ENCODE data around the gene NEK7.

NEK7 gene

GRCh38 chr1:198118134-198118533, 38.7 kb upstream of the NEK7 start:
- Histone ChIP-seq H2BK120ac (ENCODE audit: low read depth, low read length) (no peak overlapping the region), H4K91ac (ENCODE audit: low read length) (no peak overlapping the region), H3K23ac (ENCODE audit: low read length in 2 of 2) (no peak overlapping the region), H3K4me2 (ENCODE audit: low read length, poor library complexity, severe bottlenecking) (no peak overlapping the region), H2AK5ac (ENCODE audit: low read length, severe bottlenecking) (no peak overlapping the region), H2AFZ (ENCODE audit: low read depth, low read length) (no peak overlapping the region), H2BK15ac (ENCODE audit: low read depth, poor library complexity, severe bottlenecking) (no peak overlapping the region), H3K4me3 (ENCODE audit: insufficient read depth in 1 of 2, low read depth in 1 of 2, low read length in 2 of 2) (peak overlapping the region in 1 of 2 experiments; percentile 12), H3K27me3 (ENCODE audit: control insufficient read depth in 1 of 2, insufficient read depth in 1 of 2, low read length in 2 of 2) (no peaks in the 10 kb centered on the region), H3K27ac (ENCODE audit: low read length, poor library complexity, severe bottlenecking) (no peak overlapping the region), H3K4ac (ENCODE audit: low read depth in 1 of 2, low read length in 2 of 2) (no peak overlapping the region), H3K14ac (ENCODE audit: low read length in 2 of 2) (no peak overlapping the region), H3K9me3 (ENCODE audit: control insufficient read depth, low read length) (no peaks in the 10 kb centered on the region), H3K79me1 (replicated peaks; ENCODE audit: low read length, poor library complexity, severe bottlenecking) (no peaks in the 10 kb centered on the region), H3K18ac (ENCODE audit: low read depth in 1 of 2, low read length in 2 of 2) (no peak overlapping the region), H4K8ac (ENCODE audit: low read length) (no peak overlapping the region), H3K36me3 (ENCODE audit: control insufficient read depth in 1 of 2, insufficient read depth in 2 of 2, low read depth in 1 of 2, low read length in 2 of 2) (no peaks in the 10 kb centered on the region), H3K9ac (ENCODE audit: low read length) (peak overlapping the region; percentile 63), H2BK12ac (ENCODE audit: low read length in 2 of 2) (no peak overlapping the region), H3K4me1 (ENCODE audit: control insufficient read depth, insufficient read depth, low read depth, low read length) (peaks cover 5% of the 10 kb centered on the region), H2BK5ac (ENCODE audit: low read depth, low read length, poor library complexity, severe bottlenecking) (no peak overlapping the region)
- DNase-seq, result peak; percentile 59
- WGBS, result 64% methylated on average over 2 of the region's 2 CpGs

DNA sequence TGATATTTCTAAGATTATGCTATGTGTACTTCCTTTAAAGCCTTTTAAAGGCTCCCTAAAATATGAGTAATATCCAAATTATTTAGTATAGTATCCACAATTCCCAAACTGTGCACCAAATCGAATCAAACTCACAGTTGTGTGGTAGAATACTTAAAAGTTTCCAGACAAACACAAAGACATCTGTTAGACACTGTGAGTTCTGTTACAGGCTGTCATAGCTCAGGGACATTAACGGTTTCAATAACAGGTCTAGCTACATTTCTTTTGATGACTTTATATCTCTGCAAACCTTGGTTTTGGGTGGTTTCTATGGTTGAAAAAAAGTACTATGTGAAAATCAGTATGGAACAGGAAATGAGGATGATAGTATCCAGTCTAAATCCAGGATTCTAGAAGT, 36.9 kb upstream of the NEK7 start:
- H3K14ac ChIP-seq (ENCODE audit: low read length in 2 of 2), result no peak overlapping the region
- no peak overlapping the region for H4K91ac ChIP-seq (ENCODE audit: low read length)
- no peak overlapping the region for H2BK120ac ChIP-seq (ENCODE audit: low read depth, low read length)
- no peak overlapping the region for H3K4ac ChIP-seq (ENCODE audit: low read depth in 1 of 2, low read length in 2 of 2)
- no peaks in the 10 kb centered on the region for H3K9me3 ChIP-seq (ENCODE audit: control insufficient read depth, low read length)
- no peak overlapping the region for H3K4me2 ChIP-seq (ENCODE audit: low read length, poor library complexity, severe bottlenecking)
- no peak overlapping the region for H3K9ac ChIP-seq (ENCODE audit: low read length)
- H2BK5ac ChIP-seq (ENCODE audit: low read depth, low read length, poor library complexity, severe bottlenecking), result no peak overlapping the region
- H3K36me3 ChIP-seq (ENCODE audit: control insufficient read depth in 1 of 2, insufficient read depth in 2 of 2, low read depth in 1 of 2, low read length in 2 of 2), result no peaks in the 10 kb centered on the region
- no peaks in the 10 kb centered on the region for H3K27me3 ChIP-seq (ENCODE audit: control insufficient read depth in 1 of 2, insufficient read depth in 1 of 2, low read length in 2 of 2)
- no peaks in the 10 kb centered on the region for H3K79me1 ChIP-seq (replicated peaks; ENCODE audit: low read length, poor library complexity, severe bottlenecking)
- no peak overlapping the region for H2AK5ac ChIP-seq (ENCODE audit: low read length, severe bottlenecking)
- H3K23ac ChIP-seq (ENCODE audit: low read length in 2 of 2), result no peak overlapping the region
- no peak for DNase-seq
- H3K27ac ChIP-seq (ENCODE audit: low read length, poor library complexity, severe bottlenecking), result no peak overlapping the region
- no peak overlapping the region for H2BK15ac ChIP-seq (ENCODE audit: low read depth, poor library complexity, severe bottlenecking)
- no CpG with 5 or more reads among the region's 2 CpGs for WGBS
- no peak overlapping the region for H2BK12ac ChIP-seq (ENCODE audit: low read length in 2 of 2)
- H3K4me1 ChIP-seq (ENCODE audit: control insufficient read depth, insufficient read depth, low read depth, low read length), result peaks cover 5% of the 10 kb centered on the region
- no peak overlapping the region for H3K18ac ChIP-seq (ENCODE audit: low read depth in 1 of 2, low read length in 2 of 2)
- H2AFZ ChIP-seq (ENCODE audit: low read depth, low read length), result no peak overlapping the region
- H3K4me3 ChIP-seq (ENCODE audit: insufficient read depth in 1 of 2, low read depth in 1 of 2, low read length in 2 of 2), result no peak overlapping the region
- no peak overlapping the region for H4K8ac ChIP-seq (ENCODE audit: low read length)

GRCh38 chr1:198121056-198121826, 35.6 kb upstream of the NEK7 start:
- H2BK120ac ChIP-seq (ENCODE audit: low read depth, low read length), result no peak overlapping the region
- no peak overlapping the region for H2BK15ac ChIP-seq (ENCODE audit: low read depth, poor library complexity, severe bottlenecking)
- H3K36me3 ChIP-seq (ENCODE audit: control insufficient read depth in 1 of 2, insufficient read depth in 2 of 2, low read depth in 1 of 2, low read length in 2 of 2), result no peaks in the 10 kb centered on the region
- H2BK5ac ChIP-seq (ENCODE audit: low read depth, low read length, poor library complexity, severe bottlenecking), result no peak overlapping the region
- peak overlapping the region; percentile 6 to 78 for H2BK12ac ChIP-seq (ENCODE audit: low read length in 2 of 2)
- H2AFZ ChIP-seq (ENCODE audit: low read depth, low read length), result no peak overlapping the region
- H3K4me3 ChIP-seq (ENCODE audit: insufficient read depth in 1 of 2, low read depth in 1 of 2, low read length in 2 of 2), result no peak overlapping the region
- peak; percentile 87 for DNase-seq
- H3K23ac ChIP-seq (ENCODE audit: low read length in 2 of 2), result no peak overlapping the region
- H3K18ac ChIP-seq (ENCODE audit: low read depth in 1 of 2, low read length in 2 of 2), result peak overlapping the region in 1 of 2 experiments; percentile 50
- H3K9me3 ChIP-seq (ENCODE audit: control insufficient read depth, low read length), result no peaks in the 10 kb centered on the region
- peaks cover 5% of the 10 kb centered on the region for H3K4me1 ChIP-seq (ENCODE audit: control insufficient read depth, insufficient read depth, low read depth, low read length)
- H4K91ac ChIP-seq (ENCODE audit: low read length), result no peak overlapping the region
- no peak overlapping the region for H3K4ac ChIP-seq (ENCODE audit: low read depth in 1 of 2, low read length in 2 of 2)
- no peak overlapping the region for H3K9ac ChIP-seq (ENCODE audit: low read length)
- WGBS, result 69% methylated on average over 3 of the region's 3 CpGs
- H2AK5ac ChIP-seq (ENCODE audit: low read length, severe bottlenecking), result no peak overlapping the region
- H3K4me2 ChIP-seq (ENCODE audit: low read length, poor library complexity, severe bottlenecking), result no peak overlapping the region
- H3K27ac ChIP-seq (ENCODE audit: low read length, poor library complexity, severe bottlenecking), result no peak overlapping the region
- no peak overlapping the region for H4K8ac ChIP-seq (ENCODE audit: low read length)
- H3K27me3 ChIP-seq (ENCODE audit: control insufficient read depth in 1 of 2, insufficient read depth in 1 of 2, low read length in 2 of 2), result no peaks in the 10 kb centered on the region
- H3K14ac ChIP-seq (ENCODE audit: low read length in 2 of 2), result no peak overlapping the region
- H3K79me1 ChIP-seq (replicated peaks; ENCODE audit: low read length, poor library complexity, severe bottlenecking), result no peaks in the 10 kb centered on the region

GRCh38 chr1:198122693-198123092, 34.1 kb upstream of the NEK7 start:
- Histone ChIP-seq H2AK5ac (ENCODE audit: low read length, severe bottlenecking) (no peak overlapping the region), H3K9me3 (ENCODE audit: control insufficient read depth, low read length) (no peaks in the 10 kb centered on the region), H3K14ac (ENCODE audit: low read length in 2 of 2) (no peak overlapping the region), H2BK120ac (ENCODE audit: low read depth, low read length) (no peak overlapping the region), H3K4ac (ENCODE audit: low read depth in 1 of 2, low read length in 2 of 2) (no peak overlapping the region), H3K4me1 (ENCODE audit: control insufficient read depth, insufficient read depth, low read depth, low read length) (peaks cover 7% of the 10 kb centered on the region), H4K8ac (ENCODE audit: low read length) (no peak overlapping the region), H3K36me3 (ENCODE audit: control insufficient read depth in 1 of 2, insufficient read depth in 2 of 2, low read depth in 1 of 2, low read length in 2 of 2) (no peaks in the 10 kb centered on the region), H3K4me3 (ENCODE audit: insufficient read depth in 1 of 2, low read depth in 1 of 2, low read length in 2 of 2) (no peak overlapping the region), H3K4me2 (ENCODE audit: low read length, poor library complexity, severe bottlenecking) (no peak overlapping the region), H3K23ac (ENCODE audit: low read length in 2 of 2) (no peak overlapping the region), H3K9ac (ENCODE audit: low read length) (peak overlapping the region; percentile 22), H2BK15ac (ENCODE audit: low read depth, poor library complexity, severe bottlenecking) (no peak overlapping the region), H3K27ac (ENCODE audit: low read length, poor library complexity, severe bottlenecking) (peak overlapping the region; percentile 11), H4K91ac (ENCODE audit: low read length) (no peak overlapping the region), H3K18ac (ENCODE audit: low read depth in 1 of 2, low read length in 2 of 2) (peak overlapping the region in 1 of 2 experiments; percentile 73), H3K27me3 (ENCODE audit: control insufficient read depth in 1 of 2, insufficient read depth in 1 of 2, low read length in 2 of 2) (no peaks in the 10 kb centered on the region), H2AFZ (ENCODE audit: low read depth, low read length) (no peak overlapping the region), H3K79me1 (replicated peaks; ENCODE audit: low read length, poor library complexity, severe bottlenecking) (no peaks in the 10 kb centered on the region), H2BK12ac (ENCODE audit: low read length in 2 of 2) (peak overlapping the region in 1 of 2 experiments; percentile 89), H2BK5ac (ENCODE audit: low read depth, low read length, poor library complexity, severe bottlenecking) (no peak overlapping the region)
- no CpG with 5 or more reads among the region's 1 CpG for WGBS
- peak; percentile 14 for DNase-seq
